ENCODE data around the gene MYCL.

GRCh38 chr1:39905172-39905571, 3.5 kb upstream of the MYCL start:
- TF ChIP-seq TCF7L2 (IDR thresholded peaks at IDR 0.05; ENCODE audit: borderline replicate concordance, low read depth, low read length) (no peak), CTCF (tag by site-specific recombination; IDR thresholded peaks at IDR 0.05) (no peak), MYNN (tag by site-specific recombination; IDR thresholded peaks at IDR 0.05; ENCODE audit: borderline replicate concordance) (no peak)

Measured in HEK293 (cell line).